Chondrocyte (in vitro differentiated cells): Measurements from ENCODE around the gene MYPN. TPM values are rescaled to one million over a fixed set of nuclear protein-coding genes. Genes with fewer than 3 reads are reported as not detected.
"Not testable (repeated sequence)": the region's sequence is repeated elsewhere in the genome, so short reads cannot be mapped to it uniquely, and the experiment has no call there.

Source experiments
- DNase-seq: peaks from one replicate; pipeline ENCODE4 v3.0.0; 2021; ENCODE audit warnings: mixed read lengths, low spot score
- H3K27ac Mint-ChIP-seq: one replicate; pipeline ENCODE4 v1.8.0; 2021; ENCODE audit warnings: mild to moderate bottlenecking, moderate library complexity, mixed read lengths; ENCODE audit not compliant: unreplicated experiment
- H3K27me3 Mint-ChIP-seq: 2 replicates; pipeline ENCODE4 v1.8.0; 2021; ENCODE audit warnings: low read depth, mixed read lengths
- H3K36me3 Mint-ChIP-seq: 2 replicates; pipeline ENCODE4 v1.8.0; 2021; ENCODE audit warnings: low read depth, mixed read lengths
- H3K4me1 Mint-ChIP-seq: 2 replicates; pipeline ENCODE4 v1.8.0; 2021; ENCODE audit warnings: low read depth, mild to moderate bottlenecking, mixed read lengths
- H3K4me3 Mint-ChIP-seq: one replicate; pipeline ENCODE4 v1.8.0; 2021; ENCODE audit warnings: mild to moderate bottlenecking, moderate library complexity, mixed read lengths; ENCODE audit not compliant: unreplicated experiment
- H3K9me3 Mint-ChIP-seq: 2 replicates; pipeline ENCODE4 v1.8.0; 2021; ENCODE audit warnings: low read depth, mixed read lengths
- total RNA-seq: library from RNA; stranded (reverse); gene quantifications from 3 replicates; pipeline ENCODE4 v1.2.1, GENCODE V29; 2021
- TF ChIP-seq, protein P1 (sequence below): fragments of 200-600 bp; sonication (generic); IDR thresholded peaks from 2 replicates; pipeline ENCODE4 v1.5.0; 2021; ENCODE audit warnings: antibody characterized with exemption, mild to moderate bottlenecking, moderate library complexity

MYPN gene
- total RNA-seq, 1 donor from 2014 or later: 0.10 TPM

DNA sequence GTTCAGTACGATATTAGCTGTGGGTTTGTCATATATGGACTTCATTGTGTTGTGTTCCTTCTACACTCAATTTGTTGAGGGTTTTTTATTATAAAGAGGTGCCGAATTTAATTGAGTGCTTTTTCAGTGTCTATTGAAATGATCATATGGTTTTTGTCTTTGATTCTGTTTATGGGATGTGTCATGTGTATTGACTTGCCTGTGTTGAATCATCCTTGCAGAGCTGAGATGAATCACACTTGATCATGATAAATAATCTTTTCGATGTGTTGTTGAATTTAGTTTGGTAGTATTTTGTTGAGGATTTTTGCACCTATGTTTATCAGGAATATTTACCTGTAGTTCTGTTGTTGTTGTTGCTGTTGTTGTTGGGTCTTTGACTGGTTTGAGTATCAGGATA is 82.8 kb downstream of the MYPN start:
- DNase-seq: no peak
- TF ChIP-seq, protein P1, sequence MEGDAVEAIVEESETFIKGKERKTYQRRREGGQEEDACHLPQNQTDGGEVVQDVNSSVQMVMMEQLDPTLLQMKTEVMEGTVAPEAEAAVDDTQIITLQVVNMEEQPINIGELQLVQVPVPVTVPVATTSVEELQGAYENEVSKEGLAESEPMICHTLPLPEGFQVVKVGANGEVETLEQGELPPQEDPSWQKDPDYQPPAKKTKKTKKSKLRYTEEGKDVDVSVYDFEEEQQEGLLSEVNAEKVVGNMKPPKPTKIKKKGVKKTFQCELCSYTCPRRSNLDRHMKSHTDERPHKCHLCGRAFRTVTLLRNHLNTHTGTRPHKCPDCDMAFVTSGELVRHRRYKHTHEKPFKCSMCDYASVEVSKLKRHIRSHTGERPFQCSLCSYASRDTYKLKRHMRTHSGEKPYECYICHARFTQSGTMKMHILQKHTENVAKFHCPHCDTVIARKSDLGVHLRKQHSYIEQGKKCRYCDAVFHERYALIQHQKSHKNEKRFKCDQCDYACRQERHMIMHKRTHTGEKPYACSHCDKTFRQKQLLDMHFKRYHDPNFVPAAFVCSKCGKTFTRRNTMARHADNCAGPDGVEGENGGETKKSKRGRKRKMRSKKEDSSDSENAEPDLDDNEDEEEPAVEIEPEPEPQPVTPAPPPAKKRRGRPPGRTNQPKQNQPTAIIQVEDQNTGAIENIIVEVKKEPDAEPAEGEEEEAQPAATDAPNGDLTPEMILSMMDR: no peak
- Mint-ChIP-seq H3K36me3 (no peaks in the 10 kb centered on the region), H3K9me3 (peaks cover 2% of the 10 kb centered on the region), H3K27ac (no peak overlapping the region), H3K27me3 (no peaks in the 10 kb centered on the region), H3K4me3 (no peak overlapping the region), H3K4me1 (peaks cover 4% of the 10 kb centered on the region)

DNA sequence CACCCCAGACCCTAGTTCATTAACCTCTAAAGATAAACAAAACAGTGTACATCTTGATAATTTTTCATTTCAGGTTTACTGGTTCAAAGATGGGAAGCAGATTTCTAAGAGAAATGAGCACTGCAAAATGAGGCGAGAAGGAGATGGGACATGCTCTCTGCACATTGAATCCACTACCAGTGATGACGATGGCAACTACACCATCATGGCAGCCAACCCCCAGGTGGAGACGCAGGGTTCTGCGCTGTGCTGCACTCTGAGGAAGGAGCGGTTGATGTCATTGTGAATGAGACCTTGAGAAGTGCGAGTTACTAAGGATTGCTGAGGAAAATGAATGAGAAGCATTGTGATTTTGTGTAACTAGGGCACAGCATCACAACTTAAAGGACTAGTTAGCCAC is 85.0 kb downstream of the MYPN start:
- Mint-ChIP-seq H3K36me3 (no peaks in the 10 kb centered on the region), H3K27ac (no peak overlapping the region), H3K27me3 (no peaks in the 10 kb centered on the region), H3K4me3 (no peak overlapping the region), H3K9me3 (peaks cover 2% of the 10 kb centered on the region), H3K4me1 (peaks cover 4% of the 10 kb centered on the region)
- TF ChIP-seq, protein P1: no peak
- DNase-seq: no peak

GRCh38 chr10:68195776-68196175 is 86.5 kb downstream of the MYPN start:
- not testable (repeated sequence) for H3K36me3 Mint-ChIP-seq, DNase-seq, H3K27ac Mint-ChIP-seq, H3K27me3 Mint-ChIP-seq, H3K9me3 Mint-ChIP-seq, H3K4me1 Mint-ChIP-seq, H3K4me3 Mint-ChIP-seq

GRCh38 chr10:68196701-68197100 is 87.4 kb downstream of the MYPN start:
- no peak for DNase-seq
- H3K4me1 Mint-ChIP-seq: peaks cover 4% of the 10 kb centered on the region
- no peak overlapping the region for H3K27ac Mint-ChIP-seq
- peaks cover 2% of the 10 kb centered on the region for H3K9me3 Mint-ChIP-seq
- TF ChIP-seq, protein P1: no peak
- H3K27me3 Mint-ChIP-seq: no peaks in the 10 kb centered on the region
- no peaks in the 10 kb centered on the region for H3K36me3 Mint-ChIP-seq
- H3K4me3 Mint-ChIP-seq: no peak overlapping the region

DNA sequence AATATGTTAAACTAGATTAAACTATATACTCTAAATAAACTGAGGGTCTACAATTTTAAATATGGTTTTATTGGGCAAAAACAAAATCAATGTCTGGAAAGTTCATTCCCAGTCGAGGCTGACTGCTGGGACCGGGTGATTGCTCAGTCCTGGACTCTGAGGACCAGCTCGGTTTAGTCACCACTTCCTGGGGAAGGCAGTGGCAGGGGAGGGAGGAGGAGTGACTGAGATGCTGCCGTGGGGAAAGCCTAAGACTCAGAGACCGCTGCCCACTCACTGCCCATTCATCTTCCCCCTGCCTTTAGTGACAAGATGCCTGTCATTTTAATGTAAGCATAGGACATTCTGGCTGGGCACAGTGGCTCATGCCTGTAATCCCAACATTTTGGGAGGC is 93.7 kb downstream of the MYPN start:
- no peaks in the 10 kb centered on the region for H3K27me3 Mint-ChIP-seq
- H3K4me1 Mint-ChIP-seq: peaks cover 7% of the 10 kb centered on the region
- H3K9me3 Mint-ChIP-seq: no peaks in the 10 kb centered on the region
- peak overlapping the region; percentile 49 for H3K27ac Mint-ChIP-seq
- no peaks in the 10 kb centered on the region for H3K36me3 Mint-ChIP-seq
- no peak overlapping the region for H3K4me3 Mint-ChIP-seq
- DNase-seq: no peak
- TF ChIP-seq, protein P1: no peak

- TF ChIP-seq, protein P1: peak; percentile 86
- no peak overlapping the region for H3K4me3 Mint-ChIP-seq
- no peaks in the 10 kb centered on the region for H3K27me3 Mint-ChIP-seq
- no peak for DNase-seq
- no peaks in the 10 kb centered on the region for H3K9me3 Mint-ChIP-seq
- H3K4me1 Mint-ChIP-seq: no peaks in the 10 kb centered on the region
- no peak overlapping the region for H3K27ac Mint-ChIP-seq
- no peaks in the 10 kb centered on the region for H3K36me3 Mint-ChIP-seq
These were observed 99.2 kb downstream of the MYPN start for GRCh38 chr10:68208424-68209042.
